Fibroblast of lung (primary cell): Measurements from ENCODE around the gene TENM3. TPM values are rescaled to one million over a fixed set of nuclear protein-coding genes. Genes with fewer than 3 reads are reported as not detected.
A peak's percentile ranks its signal among the peaks of the same experiment; 100 is the strongest.
"Not testable (repeated sequence)": the region's sequence is repeated elsewhere in the genome, so short reads cannot be mapped to it uniquely, and the experiment has no call there.

Experiments
- DNase-seq, 2 donors: peaks; one replicate each; pipeline versions ENCODE4 v3.0.0 to v3.0.0-alpha.2; 2010; ENCODE audit warnings: low read depth in 2 of 2
- H2AFZ ChIP-seq: 2 replicates; pipeline ENCODE4 v1.5.1; 2012; ENCODE audit warnings: low read length, control low read depth, inconsistent platforms
- H3K27ac ChIP-seq: 2 replicates; pipeline ENCODE4 v1.5.1; 2011; ENCODE audit warnings: low read length, control low read depth; ENCODE audit not compliant: insufficient read depth
- H3K27me3 ChIP-seq: 2 replicates; pipeline ENCODE4 v1.5.1; 2011; ENCODE audit warnings: mild to moderate bottlenecking, low read length; ENCODE audit not compliant: control insufficient read depth, insufficient read depth
- H3K36me3 ChIP-seq: 2 replicates; pipeline ENCODE4 v1.5.1; 2011; ENCODE audit warnings: low read length; ENCODE audit not compliant: control insufficient read depth, insufficient read depth
- H3K4me1 ChIP-seq: 2 replicates; pipeline ENCODE4 v1.5.1; 2011; ENCODE audit warnings: low read length; ENCODE audit not compliant: control insufficient read depth, insufficient read depth; ENCODE audit errors: extremely low read depth
- H3K4me2 ChIP-seq: 2 replicates; pipeline ENCODE4 v1.5.1; 2011; ENCODE audit warnings: low read length, control low read depth; ENCODE audit not compliant: insufficient read depth; ENCODE audit errors: extremely low read depth
- H3K4me3 ChIP-seq, 4 experiments: fragments of 200-600 bp in 1 of 4; sonication (generic) in 1 of 4; replicated peaks in 1 of 4; 2 replicates each; pipeline ENCODE4 v1.5.1; 2011 to 2016; ENCODE audit warnings: low read length in 4 of 4, low read depth in 3 of 4, mild to moderate bottlenecking in 3 of 4, control low read depth in 2 of 4, inconsistent platforms in 1 of 4, mixed read lengths in 1 of 4; ENCODE audit not compliant: insufficient read depth in 1 of 4; ENCODE audit errors: control extremely low read depth in 1 of 4
- H3K79me2 ChIP-seq: 2 replicates; pipeline ENCODE4 v1.5.1; 2012; ENCODE audit warnings: mild to moderate bottlenecking, low read length, inconsistent platforms; ENCODE audit not compliant: control insufficient read depth, insufficient read depth
- H3K9ac ChIP-seq: 2 replicates; pipeline ENCODE4 v1.5.1; 2011; ENCODE audit warnings: mild to moderate bottlenecking, low read length, control low read depth; ENCODE audit not compliant: insufficient read depth
- H3K9me3 ChIP-seq: 2 replicates; pipeline ENCODE4 v1.5.1; 2012; ENCODE audit warnings: low read depth, low read length; ENCODE audit not compliant: control insufficient read depth, insufficient read depth
- H4K20me1 ChIP-seq: 2 replicates; pipeline ENCODE4 v1.5.1; 2011; ENCODE audit warnings: low read length; ENCODE audit not compliant: control insufficient read depth, insufficient read depth; ENCODE audit errors: extremely low read depth
- CTCF ChIP-seq, 2 donors: IDR thresholded peaks in 1 of 2; conservative IDR thresholded peaks in 1 of 2; 1 replicate in 1 of 2; 2 replicates in 1 of 2; pipeline ENCODE4 v1.5.1; 2011 to 2012; ENCODE audit warnings: low read length in 2 of 2, control low read depth in 1 of 2, inconsistent platforms in 1 of 2, low read depth in 1 of 2, mild to moderate bottlenecking in 1 of 2
- EZH2 ChIP-seq: IDR thresholded peaks from 2 replicates; pipeline ENCODE4 v1.5.1; 2012; ENCODE audit warnings: low read length, control low read depth, mild to moderate bottlenecking; ENCODE audit errors: missing control alignments
- polyA plus RNA-seq, 2 donors: library from polyadenylated mRNA; depleted of rRNA in 1 of 2; stranded (reverse) in 1 of 2; unstranded in 1 of 2; fragments of >200 nt; gene quantifications; 2 replicates each; pipeline ENCODE4 v1.2.1, GENCODE V29; 2011 to 2012; ENCODE audit warnings: missing spikeins in 1 of 2
- total RNA-seq: library from RNA; depleted of rRNA; stranded (reverse); fragments of >200 nt; gene quantifications from 2 replicates; pipeline ENCODE4 v1.2.1, GENCODE V29; 2014

The TENM3 gene
- total and polyA plus RNA-seq, 2 donors (not counting 1 experiment from before 2014, with no cell fraction given), result 2.7 to 3.6 TPM

- TF ChIP-seq CTCF (conservative IDR thresholded peaks at IDR 0.05 in 1 of 2, IDR thresholded peaks at IDR 0.05 in 1 of 2; ENCODE audit: low read depth in 1 of 2, low read length in 2 of 2) (no peak), EZH2 (no peak)
- Histone ChIP-seq H3K79me2 (no peaks in the 10 kb centered on the region), H3K4me3 (no peak overlapping the region), H3K9ac (no peak overlapping the region), H3K4me2 (no peak overlapping the region), H3K27ac (no peak overlapping the region), H3K4me1 (no peaks in the 10 kb centered on the region), H3K36me3 (no peaks in the 10 kb centered on the region), H3K9me3 (no peaks in the 10 kb centered on the region), H3K27me3 (no peaks in the 10 kb centered on the region), H4K20me1 (no peaks in the 10 kb centered on the region), H2AFZ (no peak overlapping the region)
- peak in 1 of 2 donors; percentile 71 for DNase-seq
Measured at GRCh38 chr4:182238355-182238931, 4.8 kb upstream of the TENM3 start.

GRCh38 chr4:182240161-182241130 lies 2.8 kb upstream of the TENM3 start:
- Histone ChIP-seq H3K36me3 (no peaks in the 10 kb centered on the region), H3K27ac (no peak overlapping the region), H3K9ac (no peak overlapping the region), H3K4me3 (no peak overlapping the region), H3K4me1 (no peaks in the 10 kb centered on the region), H4K20me1 (no peaks in the 10 kb centered on the region), H3K4me2 (no peak overlapping the region), H2AFZ (no peak overlapping the region), H3K9me3 (no peaks in the 10 kb centered on the region), H3K79me2 (no peaks in the 10 kb centered on the region), H3K27me3 (no peaks in the 10 kb centered on the region)
- TF ChIP-seq EZH2 (no peak), CTCF (conservative IDR thresholded peaks at IDR 0.05 in 1 of 2, IDR thresholded peaks at IDR 0.05 in 1 of 2; ENCODE audit: low read depth in 1 of 2, low read length in 2 of 2) (no peak)
- peak; percentile 86 to 97 for DNase-seq

- not testable (repeated sequence) for H4K20me1 ChIP-seq, H3K27ac ChIP-seq, H3K4me3 ChIP-seq, H3K9me3 ChIP-seq, H2AFZ ChIP-seq, H3K79me2 ChIP-seq, DNase-seq, H3K27me3 ChIP-seq, H3K36me3 ChIP-seq, H3K9ac ChIP-seq, H3K4me2 ChIP-seq, H3K4me1 ChIP-seq
Measured at GRCh38 chr4:182242260-182242659, 942 bp upstream of the TENM3 start.
